Caco-2 (cell line): Measurements from ENCODE around the gene RPIA. TPM values are rescaled to one million over a fixed set of nuclear protein-coding genes. Genes with fewer than 3 reads are reported as not detected.

Experiments used
- BruUV-seq: library from RNA; stranded (reverse); fragments of 400-500 nt; replicated peaks from 2 replicates; lab custom pipeline; 2021; lab: Mats Ljungman, UMichigan
- CTCF ChIA-PET: fragments of 300-600 bp; sonication (Branson Sonifier 250); formaldehyde crosslinking; loops from one replicate; lab custom pipeline; 2022; ENCODE audit warnings: antibody characterized with exemption; lab: Charles Lee
- POLR2A ChIA-PET: fragments of 300-600 bp; sonication (Branson Sonifier 250); formaldehyde crosslinking; loops from one replicate; lab custom pipeline; 2022; ENCODE audit warnings: antibody characterized with exemption; lab: Charles Lee
- DNase-seq, 2 experiments: peaks; one replicate each; pipeline versions ENCODE4 v3.0.0 to v3.0.0-alpha.2; 2020 to 2022
- H3K27me3 ChIP-seq: replicated peaks from 2 replicates; pipeline ENCODE4 v1.6.0; 2011; ENCODE audit warnings: low read length; ENCODE audit not compliant: control insufficient read depth, insufficient read depth
- H3K36me3 ChIP-seq: 2 replicates; pipeline ENCODE4 v1.5.1; 2011; ENCODE audit warnings: low read length; ENCODE audit not compliant: control insufficient read depth, insufficient read depth
- H3K4me1 ChIP-seq: fragments of 250-450 bp; sonication (Bioruptor Pico); 2 replicates; pipeline ENCODE4 v1.5.1; 2020; ENCODE audit warnings: mild to moderate bottlenecking
- H3K4me3 ChIP-seq: 2 replicates; pipeline ENCODE4 v1.5.1; 2011; ENCODE audit warnings: low read depth, mild to moderate bottlenecking, control low read depth, low read length
- H3K9me3 ChIP-seq: fragments of 250-450 bp; sonication (Bioruptor Pico); 2 replicates; pipeline ENCODE4 v1.5.1; 2020; ENCODE audit warnings: mild to moderate bottlenecking, moderate library complexity
- H3K27ac Mint-ChIP-seq: one replicate; pipeline ENCODE4 v1.8.0; 2022; ENCODE audit warnings: mixed read lengths; ENCODE audit not compliant: unreplicated experiment
- H3K27me3 Mint-ChIP-seq: one replicate; pipeline ENCODE4 v1.8.0; 2022; ENCODE audit warnings: mixed read lengths; ENCODE audit not compliant: insufficient read depth, unreplicated experiment
- H3K36me3 Mint-ChIP-seq: one replicate; pipeline ENCODE4 v1.8.0; 2022; ENCODE audit warnings: mild to moderate bottlenecking, mixed read lengths; ENCODE audit not compliant: insufficient read depth, unreplicated experiment
- H3K4me1 Mint-ChIP-seq: one replicate; pipeline ENCODE4 v1.8.0; 2022; ENCODE audit warnings: low read depth, mixed read lengths; ENCODE audit not compliant: unreplicated experiment
- H3K4me3 Mint-ChIP-seq: one replicate; pipeline ENCODE4 v1.8.0; 2022; ENCODE audit warnings: mild to moderate bottlenecking, moderate library complexity, mixed read lengths; ENCODE audit not compliant: unreplicated experiment
- H3K9me3 Mint-ChIP-seq: one replicate; pipeline ENCODE4 v1.8.0; 2022; ENCODE audit warnings: mixed read lengths; ENCODE audit not compliant: unreplicated experiment
- intact Hi-C: fragments of 100-400 bp; cut with micrococcal nuclease; formaldehyde crosslinking; loops from one replicate; pipeline ENCODE4 v1.10.0; 2022; ENCODE audit not compliant: unreplicated experiment
- total RNA-seq: library from RNA; stranded (reverse); gene quantifications from 2 replicates; pipeline ENCODE4 v1.2.3, GENCODE V29; 2022
- TF ChIP-seq, protein P1 (sequence below), 2 experiments: fragments of 200-600 bp in 1 of 2; IDR thresholded peaks; 1 replicate in 1 of 2; 2 replicates in 1 of 2; pipeline versions ENCODE4 v1.5.1 to v1.8.0; 2011 to 2022; ENCODE audit warnings: antibody characterized with exemption in 1 of 2, control low read depth in 1 of 2, inconsistent platforms in 1 of 2, low read depth in 1 of 2, low read length in 1 of 2, mild to moderate bottlenecking in 1 of 2, moderate library complexity in 1 of 2; ENCODE audit not compliant: insufficient read depth in 1 of 2, severe bottlenecking in 1 of 2, unreplicated experiment in 1 of 2

Gene RPIA
- total RNA-seq, 1 experiment from 2014 or later = 33.7 TPM

GRCh38 chr2:88711897-88712296 lies 20.4 kb downstream of the RPIA start:
- peak in 1 of 2 experiments; percentile 23 for DNase-seq
- CTCF ChIA-PET = no interaction called here
- Histone ChIP-seq H3K4me3 (no peak overlapping the region), H3K4me1 (peaks cover 31% of the 10 kb centered on the region), H3K27me3 (no peaks in the 10 kb centered on the region), H3K9me3 (no peaks in the 10 kb centered on the region), H3K36me3 (no peaks in the 10 kb centered on the region)
- H3K27me3 Mint-ChIP-seq = no peaks in the 10 kb centered on the region
- no TSS peak for BruUV-seq
- peaks cover 22% of the 10 kb centered on the region for H3K36me3 Mint-ChIP-seq
- intact Hi-C loops = loop anchor here (1.0 to 2.0 kb wide), 2 partner anchors 13 to 17 kb away; no protein-coding TSS in a partner anchor
- peaks cover 53% of the 10 kb centered on the region for H3K4me1 Mint-ChIP-seq
- no peak overlapping the region for H3K4me3 Mint-ChIP-seq
- TF ChIP-seq, protein P1, sequence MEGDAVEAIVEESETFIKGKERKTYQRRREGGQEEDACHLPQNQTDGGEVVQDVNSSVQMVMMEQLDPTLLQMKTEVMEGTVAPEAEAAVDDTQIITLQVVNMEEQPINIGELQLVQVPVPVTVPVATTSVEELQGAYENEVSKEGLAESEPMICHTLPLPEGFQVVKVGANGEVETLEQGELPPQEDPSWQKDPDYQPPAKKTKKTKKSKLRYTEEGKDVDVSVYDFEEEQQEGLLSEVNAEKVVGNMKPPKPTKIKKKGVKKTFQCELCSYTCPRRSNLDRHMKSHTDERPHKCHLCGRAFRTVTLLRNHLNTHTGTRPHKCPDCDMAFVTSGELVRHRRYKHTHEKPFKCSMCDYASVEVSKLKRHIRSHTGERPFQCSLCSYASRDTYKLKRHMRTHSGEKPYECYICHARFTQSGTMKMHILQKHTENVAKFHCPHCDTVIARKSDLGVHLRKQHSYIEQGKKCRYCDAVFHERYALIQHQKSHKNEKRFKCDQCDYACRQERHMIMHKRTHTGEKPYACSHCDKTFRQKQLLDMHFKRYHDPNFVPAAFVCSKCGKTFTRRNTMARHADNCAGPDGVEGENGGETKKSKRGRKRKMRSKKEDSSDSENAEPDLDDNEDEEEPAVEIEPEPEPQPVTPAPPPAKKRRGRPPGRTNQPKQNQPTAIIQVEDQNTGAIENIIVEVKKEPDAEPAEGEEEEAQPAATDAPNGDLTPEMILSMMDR (IDR thresholded peaks at IDR 0.05; ENCODE audit: insufficient read depth in 1 of 2, low read depth in 1 of 2, low read length in 1 of 2, severe bottlenecking in 1 of 2, unreplicated experiment in 1 of 2) = no peak
- POLR2A ChIA-PET = no interaction called here
- no peak overlapping the region for H3K27ac Mint-ChIP-seq
- H3K9me3 Mint-ChIP-seq = no peaks in the 10 kb centered on the region

DNA sequence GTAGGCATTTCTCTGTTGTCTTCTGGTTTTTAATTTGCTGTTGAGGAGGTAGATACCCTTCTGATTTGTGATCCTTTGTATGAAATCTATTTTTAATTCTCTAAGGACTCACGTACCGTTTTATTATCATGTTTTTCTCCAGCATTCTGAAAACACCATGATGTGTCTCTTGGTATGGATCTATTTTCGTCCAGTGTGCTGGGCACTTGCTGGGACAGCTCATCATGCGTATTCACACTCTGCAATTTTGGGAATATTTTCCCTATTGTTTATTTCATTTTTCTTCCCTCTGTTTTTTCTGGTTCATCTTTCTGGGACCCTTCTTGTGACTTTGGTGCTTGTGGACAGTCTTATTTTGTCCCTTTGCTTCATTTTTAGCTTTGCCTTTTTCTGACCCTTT lies 21.9 kb downstream of the RPIA start:
- intact Hi-C loops = loop anchor here (2.0 kb wide), 1 partner anchor 19 kb away; no protein-coding TSS in a partner anchor

DNA sequence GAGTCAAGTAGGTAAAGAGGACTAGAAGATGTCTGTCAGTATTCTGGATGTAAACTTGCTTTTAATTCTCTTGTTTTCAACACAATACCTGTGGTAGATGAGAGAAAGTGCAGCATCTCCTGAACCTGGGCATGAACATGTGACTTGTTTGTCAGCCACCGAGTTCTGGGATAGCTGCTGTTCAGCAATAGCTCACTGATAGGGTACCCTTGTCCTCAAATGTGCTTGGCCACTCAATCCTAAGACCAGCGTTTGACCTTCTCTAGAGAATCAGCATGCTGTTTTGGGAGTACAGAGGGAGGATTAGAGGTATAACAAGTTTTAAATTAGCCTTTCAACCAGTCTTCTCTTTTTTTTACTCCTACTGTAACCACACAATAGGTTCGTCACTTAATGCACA lies 23.2 kb downstream of the RPIA start:
- Histone ChIP-seq H3K36me3 (no peaks in the 10 kb centered on the region), H3K9me3 (no peaks in the 10 kb centered on the region), H3K4me3 (no peak overlapping the region), H3K27me3 (no peaks in the 10 kb centered on the region), H3K4me1 (peaks cover 49% of the 10 kb centered on the region)
- Mint-ChIP-seq H3K27me3 (no peaks in the 10 kb centered on the region), H3K4me3 (no peak overlapping the region), H3K9me3 (no peaks in the 10 kb centered on the region), H3K27ac (no peak overlapping the region), H3K4me1 (peaks cover 64% of the 10 kb centered on the region), H3K36me3 (peaks cover 22% of the 10 kb centered on the region)
- DNase-seq = no peak
- ChIA-PET CTCF (no interaction called here), POLR2A (no interaction called here)
- BruUV-seq = no TSS peak
- TF ChIP-seq, protein P1 (IDR thresholded peaks at IDR 0.05; ENCODE audit: insufficient read depth in 1 of 2, low read depth in 1 of 2, low read length in 1 of 2, severe bottlenecking in 1 of 2, unreplicated experiment in 1 of 2) = no peak
- intact Hi-C loops = no loop called here

More for the DNA sequence above, 21.9 kb downstream of the RPIA start:
- H3K36me3 Mint-ChIP-seq = peaks cover 22% of the 10 kb centered on the region
- no peaks in the 10 kb centered on the region for H3K9me3 ChIP-seq
- ChIA-PET POLR2A (no interaction called here), CTCF (no interaction called here)
- H3K4me1 ChIP-seq = peaks cover 46% of the 10 kb centered on the region
- no TSS peak for BruUV-seq
- no peak overlapping the region for H3K4me3 Mint-ChIP-seq
- DNase-seq = no peak
- H3K27ac Mint-ChIP-seq = no peak overlapping the region
- TF ChIP-seq, protein P1 (IDR thresholded peaks at IDR 0.05; ENCODE audit: insufficient read depth in 1 of 2, low read depth in 1 of 2, low read length in 1 of 2, severe bottlenecking in 1 of 2, unreplicated experiment in 1 of 2) = no peak
- H3K36me3 ChIP-seq = no peaks in the 10 kb centered on the region
- H3K27me3 Mint-ChIP-seq = no peaks in the 10 kb centered on the region
- H3K27me3 ChIP-seq = no peaks in the 10 kb centered on the region
- H3K9me3 Mint-ChIP-seq = no peaks in the 10 kb centered on the region
- no peak overlapping the region for H3K4me3 ChIP-seq
- H3K4me1 Mint-ChIP-seq = peaks cover 64% of the 10 kb centered on the region
